GM12873 (cell line): ENCODE measurements around the gene PCDH12.

Experiments
- TF ChIP-seq, protein P1 (sequence below): IDR thresholded peaks from 2 replicates; pipeline ENCODE4 v1.5.1; 2012; ENCODE audit warnings: low read depth, mild to moderate bottlenecking, moderate library complexity, low read length, control low read depth; ENCODE audit not compliant: insufficient read depth; ENCODE audit errors: missing control alignments

Gene PCDH12

GRCh38 chr5:141934099-141934844 is 23.7 kb downstream of the PCDH12 start:
- TF ChIP-seq, protein P1, sequence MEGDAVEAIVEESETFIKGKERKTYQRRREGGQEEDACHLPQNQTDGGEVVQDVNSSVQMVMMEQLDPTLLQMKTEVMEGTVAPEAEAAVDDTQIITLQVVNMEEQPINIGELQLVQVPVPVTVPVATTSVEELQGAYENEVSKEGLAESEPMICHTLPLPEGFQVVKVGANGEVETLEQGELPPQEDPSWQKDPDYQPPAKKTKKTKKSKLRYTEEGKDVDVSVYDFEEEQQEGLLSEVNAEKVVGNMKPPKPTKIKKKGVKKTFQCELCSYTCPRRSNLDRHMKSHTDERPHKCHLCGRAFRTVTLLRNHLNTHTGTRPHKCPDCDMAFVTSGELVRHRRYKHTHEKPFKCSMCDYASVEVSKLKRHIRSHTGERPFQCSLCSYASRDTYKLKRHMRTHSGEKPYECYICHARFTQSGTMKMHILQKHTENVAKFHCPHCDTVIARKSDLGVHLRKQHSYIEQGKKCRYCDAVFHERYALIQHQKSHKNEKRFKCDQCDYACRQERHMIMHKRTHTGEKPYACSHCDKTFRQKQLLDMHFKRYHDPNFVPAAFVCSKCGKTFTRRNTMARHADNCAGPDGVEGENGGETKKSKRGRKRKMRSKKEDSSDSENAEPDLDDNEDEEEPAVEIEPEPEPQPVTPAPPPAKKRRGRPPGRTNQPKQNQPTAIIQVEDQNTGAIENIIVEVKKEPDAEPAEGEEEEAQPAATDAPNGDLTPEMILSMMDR = no peak

DNA sequence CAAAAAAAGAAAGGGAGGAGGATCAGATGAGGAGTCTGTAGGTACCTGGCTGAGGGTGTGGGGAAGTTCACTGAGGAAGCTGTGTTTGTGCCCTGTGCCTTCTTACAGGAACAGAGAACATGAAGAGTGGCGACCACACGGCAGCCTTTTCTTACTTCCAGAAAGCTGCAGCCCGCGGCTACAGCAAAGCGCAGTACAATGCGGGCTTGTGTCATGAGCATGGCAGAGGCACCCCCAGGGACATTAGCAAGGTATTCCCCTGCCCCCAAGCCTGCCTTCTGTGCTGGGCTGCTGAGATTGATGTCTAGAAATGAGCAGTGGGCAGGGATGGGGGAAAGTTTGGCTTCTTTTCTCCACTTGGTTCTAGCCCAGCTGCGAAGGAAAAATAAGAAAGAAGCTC is 24.9 kb downstream of the PCDH12 start:
- TF ChIP-seq, protein P1 = no peak

DNA sequence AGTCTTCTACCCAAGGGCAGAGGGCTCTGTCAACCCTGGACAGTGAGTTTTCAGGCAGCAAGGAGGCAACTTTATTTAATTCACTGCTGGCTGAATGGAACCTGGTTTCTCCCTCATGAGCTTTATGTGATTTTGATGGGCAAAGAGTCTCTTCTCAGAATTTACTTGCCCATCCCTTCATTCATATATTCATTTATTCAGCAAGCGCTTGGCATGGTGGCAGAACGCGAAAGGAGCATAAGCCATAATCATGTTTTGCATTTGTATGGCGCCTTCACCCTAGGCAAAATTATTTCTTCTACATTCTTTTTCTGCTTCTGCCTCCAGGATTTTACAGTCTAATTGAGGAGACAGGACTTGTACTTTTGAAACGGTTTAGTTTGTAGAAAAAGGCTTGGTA is 26.3 kb downstream of the PCDH12 start:
- TF ChIP-seq, protein P1 = no peak

GRCh38 chr5:141929398-141930058 is 28.5 kb downstream of the PCDH12 start:
- TF ChIP-seq, protein P1 = no peak

GRCh38 chr5:141928051-141928450 is 30.0 kb downstream of the PCDH12 start:
- TF ChIP-seq, protein P1 = no peak

- TF ChIP-seq, protein P1 = no peak
Observed at GRCh38 chr5:141926434-141926833, 31.6 kb downstream of the PCDH12 start.

DNA sequence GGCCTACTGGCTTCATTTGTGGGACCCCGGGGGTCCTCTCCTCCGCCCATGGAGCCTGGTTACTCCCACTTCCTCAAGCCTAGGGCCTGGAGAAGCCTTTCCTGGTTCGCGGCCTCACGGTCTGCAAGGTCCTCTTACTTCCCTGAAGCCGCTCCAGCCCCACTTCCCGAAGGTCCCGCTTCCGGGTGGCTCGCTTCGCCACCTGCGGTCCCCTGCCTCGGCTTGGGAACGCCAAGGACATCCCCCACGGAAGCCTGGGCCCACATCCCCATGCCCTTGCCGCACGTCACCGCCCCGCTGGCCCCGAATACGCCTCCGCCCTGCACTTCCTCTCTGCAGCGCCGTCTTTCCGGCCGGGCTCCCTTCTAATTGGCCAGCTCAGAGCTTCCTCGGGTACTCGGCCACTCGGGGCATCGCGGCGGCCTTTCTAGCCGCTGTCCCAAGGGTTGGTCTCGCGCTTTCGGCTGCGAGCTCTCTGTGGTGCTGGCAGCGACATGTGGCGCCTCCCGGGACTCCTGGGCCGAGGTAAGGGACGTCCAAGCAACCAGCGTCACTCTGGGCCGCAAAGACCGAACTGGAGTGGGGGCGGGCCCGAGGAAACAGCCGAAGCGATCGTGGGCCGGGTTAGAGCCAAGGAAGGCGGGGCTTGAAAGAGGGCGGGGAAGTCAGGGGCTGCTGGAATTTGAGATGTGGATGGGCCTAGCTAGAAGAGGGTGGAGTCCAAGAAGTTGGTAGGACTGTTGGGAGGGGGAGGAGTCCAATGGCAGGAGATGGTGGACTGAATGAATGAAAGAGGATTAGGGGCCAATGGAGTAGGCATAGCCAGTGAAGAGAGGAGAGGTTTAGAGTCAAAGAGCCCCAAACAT is 34.3 kb downstream of the PCDH12 start, which contains the start of gene DELE1:
DELE1 (plus strand) TSS at position 424 of the 866 bp plus-strand sequence; CDS start at position 495, 71 bp downstream.
- TF ChIP-seq, protein P1 = no peak
